IPS DF 6.9 (cell line): ENCODE measurements around the gene IFI27L1.

ENCODE experiments used
- DNase-seq: peaks from one replicate; pipeline ENCODE4 v3.0.0-alpha.2; 2013; ENCODE audit warnings: low read depth, low spot score
- H3K27ac ChIP-seq: one replicate; pipeline ENCODE4 v1.5.1; 2013; ENCODE audit warnings: low read length, control low read depth
- H3K27me3 ChIP-seq: 2 replicates; pipeline ENCODE4 v1.6.1; 2013; ENCODE audit warnings: mild to moderate bottlenecking, low read length; ENCODE audit not compliant: control insufficient read depth, insufficient read depth
- H3K36me3 ChIP-seq: 2 replicates; pipeline ENCODE4 v1.6.1; 2013; ENCODE audit warnings: low read length; ENCODE audit not compliant: control insufficient read depth, insufficient read depth
- H3K4me1 ChIP-seq: 2 replicates; pipeline ENCODE4 v1.6.1; 2013; ENCODE audit warnings: low read length; ENCODE audit not compliant: control insufficient read depth, insufficient read depth
- H3K4me3 ChIP-seq: 2 replicates; pipeline ENCODE4 v1.5.1; 2013; ENCODE audit warnings: mild to moderate bottlenecking, low read length
- H3K9me3 ChIP-seq: 2 replicates; pipeline ENCODE4 v1.6.1; 2013; ENCODE audit warnings: low read length, inconsistent platforms; ENCODE audit not compliant: control insufficient read depth, insufficient read depth
- WGBS: extraction: QIAGEN DNeasy Blood & Tissue Kit; methylation state at CpG from one replicate; pipeline ENCODE4 v1.1.7; 2013; ENCODE audit warnings: mixed read lengths, missing lambda C conversion rate; ENCODE audit not compliant: insufficient read length, insufficient coverage; 5-methylcytosine and 5-hydroxymethylcytosine counted together

The IFI27L1 gene

DNA sequence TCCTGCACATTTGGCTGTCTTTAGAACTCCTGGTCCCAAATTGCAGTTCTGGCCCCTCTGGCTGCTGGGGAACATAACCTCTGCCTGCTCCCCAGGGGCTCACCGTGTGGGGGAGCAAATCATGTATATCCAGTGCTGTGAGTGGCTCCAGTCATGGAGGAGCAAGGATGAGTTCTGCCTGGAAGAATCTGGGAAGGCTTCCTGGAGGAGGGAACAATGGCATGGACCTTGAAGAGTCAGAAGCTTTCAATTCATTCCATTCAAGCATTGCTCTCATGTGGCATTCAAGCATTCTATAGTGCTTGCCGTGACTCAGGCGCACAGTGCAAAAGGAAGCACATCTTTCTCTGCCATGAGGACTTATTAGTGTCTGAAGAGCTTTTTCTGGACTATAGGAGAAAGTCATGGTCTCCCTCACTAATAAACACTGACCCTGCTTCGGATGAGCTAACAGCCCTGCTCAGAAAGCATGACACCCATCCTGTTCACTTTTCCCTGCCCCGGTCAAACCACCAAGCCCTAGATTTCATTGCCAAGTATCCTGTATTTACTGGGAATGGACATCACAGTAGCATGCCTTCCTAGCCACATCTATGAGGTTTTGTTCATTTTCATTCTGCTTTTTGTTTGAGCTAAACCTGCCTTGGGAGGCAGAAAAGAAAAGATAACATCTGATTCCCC lies 32.9 kb downstream of the IFI27L1 start:
- H3K27ac ChIP-seq: no peak overlapping the region
- no peaks in the 10 kb centered on the region for H3K36me3 ChIP-seq
- H3K4me3 ChIP-seq: no peak overlapping the region
- WGBS: no CpG with 5 or more reads among the region's 5 CpGs
- no peaks in the 10 kb centered on the region for H3K27me3 ChIP-seq
- no peaks in the 10 kb centered on the region for H3K4me1 ChIP-seq
- DNase-seq: no peak
- H3K9me3 ChIP-seq: no peaks in the 10 kb centered on the region

GRCh38 chr14:94114589-94115057 lies 33.5 kb downstream of the IFI27L1 start:
- DNase-seq: no peak
- H3K27ac ChIP-seq: no peak overlapping the region
- H3K27me3 ChIP-seq: no peaks in the 10 kb centered on the region
- H3K36me3 ChIP-seq: no peaks in the 10 kb centered on the region
- no peaks in the 10 kb centered on the region for H3K4me1 ChIP-seq
- no peaks in the 10 kb centered on the region for H3K9me3 ChIP-seq
- no CpG with 5 or more reads among the region's 5 CpGs for WGBS
- no peak overlapping the region for H3K4me3 ChIP-seq

DNA sequence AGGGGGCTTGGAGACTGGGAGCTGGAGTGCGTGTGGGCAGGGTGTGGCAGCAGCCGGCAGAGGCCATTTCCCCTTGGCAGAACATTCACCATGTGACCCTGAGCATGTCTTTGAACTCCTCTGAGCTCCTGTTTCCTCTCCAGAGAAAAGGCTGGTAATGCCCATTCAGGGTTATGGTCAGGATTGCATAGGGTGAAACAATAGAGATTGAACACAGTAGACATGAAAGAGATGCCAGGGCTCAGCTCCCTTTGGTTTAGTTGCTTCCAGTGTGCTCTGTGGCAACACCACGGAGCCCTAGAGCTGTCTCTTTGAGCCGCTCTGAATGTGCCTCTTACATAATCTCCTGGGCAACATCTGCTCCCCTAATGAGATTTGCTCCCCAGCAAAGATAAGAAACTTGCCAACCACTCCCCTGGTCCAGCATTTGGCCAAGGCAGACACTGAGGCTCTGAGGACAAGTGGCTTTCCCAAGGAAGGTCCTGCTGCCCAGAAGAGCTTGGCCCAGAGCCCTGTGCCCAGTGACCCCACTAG lies 34.0 kb downstream of the IFI27L1 start:
- no CpG with 5 or more reads among the region's 4 CpGs for WGBS
- Histone ChIP-seq H3K4me1 (no peaks in the 10 kb centered on the region), H3K36me3 (no peaks in the 10 kb centered on the region), H3K27ac (no peak overlapping the region), H3K4me3 (no peak overlapping the region), H3K9me3 (no peaks in the 10 kb centered on the region), H3K27me3 (no peaks in the 10 kb centered on the region)
- DNase-seq: no peak

DNA sequence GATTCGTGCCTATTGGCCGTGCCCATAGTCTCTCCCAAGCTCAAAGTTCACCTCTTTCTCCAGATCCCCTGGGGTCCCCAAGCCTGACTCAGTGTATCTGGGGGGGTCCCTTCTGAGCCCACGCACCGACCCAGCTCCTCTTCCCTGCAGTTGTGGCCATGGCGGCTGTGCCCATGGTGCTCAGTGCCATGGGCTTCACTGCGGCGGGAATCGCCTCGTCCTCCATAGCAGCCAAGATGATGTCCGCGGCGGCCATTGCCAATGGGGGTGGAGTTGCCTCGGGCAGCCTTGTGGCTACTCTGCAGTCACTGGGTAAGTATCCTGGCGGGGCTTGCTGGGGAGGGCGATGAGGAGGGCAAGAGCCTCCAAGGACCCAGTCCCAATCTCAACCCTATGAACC lies 34.5 kb downstream of the IFI27L1 start:
- no peaks in the 10 kb centered on the region for H3K9me3 ChIP-seq
- no peaks in the 10 kb centered on the region for H3K27me3 ChIP-seq
- no peak overlapping the region for H3K27ac ChIP-seq
- no peak for DNase-seq
- WGBS: no CpG with 5 or more reads among the region's 15 CpGs
- no peak overlapping the region for H3K4me3 ChIP-seq
- no peaks in the 10 kb centered on the region for H3K36me3 ChIP-seq
- no peaks in the 10 kb centered on the region for H3K4me1 ChIP-seq

DNA sequence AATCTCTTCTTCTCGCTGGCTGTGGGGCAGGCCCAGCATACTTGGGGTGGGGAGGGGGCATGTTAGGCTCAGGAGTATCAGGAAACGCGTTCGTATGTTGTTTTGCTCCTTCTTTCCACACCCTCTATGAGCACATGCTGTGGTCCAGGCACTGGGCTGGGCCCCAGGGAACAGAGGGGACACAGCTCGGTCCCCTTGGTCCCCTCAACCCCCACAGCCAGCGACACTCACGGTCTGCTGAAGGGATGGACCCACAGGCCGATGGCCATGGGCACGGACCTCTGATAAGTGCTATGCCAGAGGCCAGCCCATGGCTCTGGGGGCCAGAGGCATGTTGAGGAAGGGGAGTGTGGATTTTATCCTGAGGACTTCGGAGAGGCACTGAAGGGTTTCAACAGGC lies 35.6 kb downstream of the IFI27L1 start:
- H3K36me3 ChIP-seq: no peaks in the 10 kb centered on the region
- no peak for DNase-seq

GRCh38 chr14:94117856-94118255 lies 36.7 kb downstream of the IFI27L1 start:
- no CpG with 5 or more reads among the region's 9 CpGs for WGBS
- Histone ChIP-seq H3K4me1 (no peaks in the 10 kb centered on the region), H3K27me3 (no peaks in the 10 kb centered on the region), H3K9me3 (no peaks in the 10 kb centered on the region), H3K27ac (no peak overlapping the region), H3K36me3 (no peaks in the 10 kb centered on the region), H3K4me3 (no peak overlapping the region)
- no peak for DNase-seq

More for the DNA sequence above, 35.6 kb downstream of the IFI27L1 start:
- no peaks in the 10 kb centered on the region for H3K4me1 ChIP-seq
- H3K4me3 ChIP-seq: no peak overlapping the region
- no peak overlapping the region for H3K27ac ChIP-seq
- no peaks in the 10 kb centered on the region for H3K9me3 ChIP-seq
- no CpG with 5 or more reads among the region's 10 CpGs for WGBS
- H3K27me3 ChIP-seq: no peaks in the 10 kb centered on the region

DNA sequence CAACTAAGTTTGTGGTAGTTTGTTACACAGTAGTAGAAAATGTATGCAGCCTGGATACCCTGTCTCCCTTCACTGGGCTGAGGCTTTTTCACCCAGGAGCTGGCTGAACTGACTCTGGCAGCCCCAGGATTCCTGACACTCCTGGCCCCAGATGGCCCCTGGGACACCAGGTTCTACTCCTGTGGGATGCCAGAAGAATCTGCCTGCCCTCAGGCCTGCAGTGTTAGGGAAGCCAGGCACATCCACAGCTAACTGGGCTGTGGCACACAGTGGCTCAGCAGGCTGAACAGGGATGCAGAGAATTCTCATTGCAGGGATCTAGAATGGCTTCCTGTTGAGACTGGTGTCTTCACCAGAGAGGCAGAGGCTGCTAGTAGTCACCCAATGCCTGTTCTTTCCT lies 38.0 kb downstream of the IFI27L1 start:
- Histone ChIP-seq H3K27me3 (no peaks in the 10 kb centered on the region), H3K36me3 (no peaks in the 10 kb centered on the region), H3K4me3 (no peak overlapping the region), H3K27ac (no peak overlapping the region), H3K4me1 (no peaks in the 10 kb centered on the region), H3K9me3 (no peaks in the 10 kb centered on the region)
- DNase-seq: no peak

- WGBS: no CpG with 5 or more reads among the region's 5 CpGs
- DNase-seq: no peak
- Histone ChIP-seq H3K4me3 (no peak overlapping the region), H3K27me3 (no peaks in the 10 kb centered on the region), H3K27ac (no peak overlapping the region), H3K4me1 (no peaks in the 10 kb centered on the region), H3K36me3 (no peaks in the 10 kb centered on the region), H3K9me3 (no peaks in the 10 kb centered on the region)
Observed at GRCh38 chr14:94120667-94121340, 39.7 kb downstream of the IFI27L1 start.

DNA sequence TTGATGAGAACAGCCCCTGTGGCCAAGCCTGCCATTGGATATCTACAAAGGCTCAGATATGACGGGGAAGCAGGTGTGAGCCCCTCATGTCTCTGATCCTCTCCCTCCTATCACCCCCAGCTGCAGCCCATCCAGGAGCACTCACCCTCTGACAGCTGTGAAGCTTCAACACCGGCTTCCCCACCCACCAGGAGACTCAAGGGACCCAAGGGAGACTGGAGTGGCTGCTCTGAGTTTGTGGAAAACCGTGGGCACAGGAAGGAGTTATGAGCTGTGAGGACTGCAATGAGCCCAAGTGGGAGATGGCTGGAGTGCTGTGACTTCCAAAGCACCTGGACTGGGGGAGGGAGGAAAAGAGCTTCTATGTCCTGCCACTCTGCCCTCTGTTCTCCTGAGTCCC lies 40.4 kb downstream of the IFI27L1 start:
- no peak overlapping the region for H3K4me3 ChIP-seq
- no peaks in the 10 kb centered on the region for H3K27me3 ChIP-seq
- no CpG with 5 or more reads among the region's 3 CpGs for WGBS
- no peaks in the 10 kb centered on the region for H3K36me3 ChIP-seq
- no peak overlapping the region for H3K27ac ChIP-seq
- no peaks in the 10 kb centered on the region for H3K4me1 ChIP-seq
- no peak for DNase-seq
- H3K9me3 ChIP-seq: no peaks in the 10 kb centered on the region

GRCh38 chr14:94122438-94122837 lies 41.3 kb downstream of the IFI27L1 start:
- no peaks in the 10 kb centered on the region for H3K36me3 ChIP-seq
- H3K27ac ChIP-seq: no peak overlapping the region
- no peak for DNase-seq
- H3K4me1 ChIP-seq: no peaks in the 10 kb centered on the region
- H3K9me3 ChIP-seq: no peaks in the 10 kb centered on the region
- no CpG with 5 or more reads among the region's 3 CpGs for WGBS
- no peaks in the 10 kb centered on the region for H3K27me3 ChIP-seq
- no peak overlapping the region for H3K4me3 ChIP-seq

- H3K9me3 ChIP-seq: no peaks in the 10 kb centered on the region
- H3K36me3 ChIP-seq: no peaks in the 10 kb centered on the region
- WGBS: no CpG with 5 or more reads among the region's 9 CpGs
- DNase-seq: no peak
- no peaks in the 10 kb centered on the region for H3K4me1 ChIP-seq
- no peak overlapping the region for H3K4me3 ChIP-seq
- H3K27me3 ChIP-seq: no peaks in the 10 kb centered on the region
- H3K27ac ChIP-seq: no peak overlapping the region
Observed at GRCh38 chr14:94123296-94123695, 42.2 kb downstream of the IFI27L1 start.
